Stimulated activated CD4-positive, alpha-beta T cell treated with anti-CD3 and anti-CD28 coated beads, Interleukin-2, amount 100 ng/mL, for 48 hours (primary cell): ENCODE results near the gene TCERG1L.
"Not testable (repeated sequence)": the region's sequence is repeated elsewhere in the genome, so short reads cannot be mapped to it uniquely, and the experiment has no call there.

Experiments used
- DNase-seq, 2 donors: peaks; one replicate each; pipeline ENCODE4 v3.0.0-alpha.2; 2020

The TCERG1L gene

GRCh38 chr10:131092386-131092785 lies 219.1 kb downstream of the TCERG1L start:
- DNase-seq, result no peak

GRCh38 chr10:131091682-131092081 lies 219.8 kb downstream of the TCERG1L start:
- DNase-seq, result no peak

- no peak for DNase-seq
Measured at GRCh38 chr10:131090761-131091661, 220.5 kb downstream of the TCERG1L start.

- DNase-seq, result no peak
Measured at GRCh38 chr10:131089861-131090260, 221.7 kb downstream of the TCERG1L start.

- no peak for DNase-seq
Measured at GRCh38 chr10:131089150-131089549, 222.4 kb downstream of the TCERG1L start.

- DNase-seq, result no peak
Measured at GRCh38 chr10:131088619-131089018, 222.9 kb downstream of the TCERG1L start.

- no peak for DNase-seq
Measured at GRCh38 chr10:131087464-131088215, 223.9 kb downstream of the TCERG1L start.

- no peak for DNase-seq
Measured at GRCh38 chr10:131086511-131086910, 225.0 kb downstream of the TCERG1L start.

GRCh38 chr10:131086094-131086493 lies 225.4 kb downstream of the TCERG1L start:
- DNase-seq, result no peak

GRCh38 chr10:131085091-131085860 lies 226.2 kb downstream of the TCERG1L start:
- no peak for DNase-seq

- no peak for DNase-seq
Measured at GRCh38 chr10:131084791-131085090, 226.8 kb downstream of the TCERG1L start.

GRCh38 chr10:131083915-131084790 lies 227.4 kb downstream of the TCERG1L start:
- no peak for DNase-seq

- DNase-seq, result no peak
Measured at GRCh38 chr10:131082991-131083481, 228.5 kb downstream of the TCERG1L start.

- no peak for DNase-seq
Measured at GRCh38 chr10:131082201-131082850, 229.2 kb downstream of the TCERG1L start.

- no peak for DNase-seq
Measured at GRCh38 chr10:131081786-131082185, 229.7 kb downstream of the TCERG1L start.

- DNase-seq, result no peak
Measured at GRCh38 chr10:131081376-131081775, 230.1 kb downstream of the TCERG1L start.

GRCh38 chr10:131080571-131080970 lies 230.9 kb downstream of the TCERG1L start:
- DNase-seq, result no peak

- DNase-seq, result no peak
Measured at GRCh38 chr10:131079314-131079713, 232.2 kb downstream of the TCERG1L start.

- not testable (repeated sequence) for DNase-seq
Measured at GRCh38 chr10:131078882-131079280, 232.6 kb downstream of the TCERG1L start.

- no peak for DNase-seq
Measured at GRCh38 chr10:131078131-131078881, 233.2 kb downstream of the TCERG1L start.

GRCh38 chr10:131077724-131078123 lies 233.8 kb downstream of the TCERG1L start:
- no peak for DNase-seq
